GM19043 (cell line): Measurements from ENCODE around the gene INPP4A.

Experiments
- ATAC-seq: cut with Tn5 transposase; IDR thresholded peaks from one replicate; pipeline ENCODE4 v1.9.1; 2021; ENCODE audit warnings: low read depth; ENCODE audit not compliant: unreplicated experiment

Gene INPP4A

GRCh38 chr2:98472961-98473746, 28.5 kb downstream of the INPP4A start:
- no peak for ATAC-seq

DNA sequence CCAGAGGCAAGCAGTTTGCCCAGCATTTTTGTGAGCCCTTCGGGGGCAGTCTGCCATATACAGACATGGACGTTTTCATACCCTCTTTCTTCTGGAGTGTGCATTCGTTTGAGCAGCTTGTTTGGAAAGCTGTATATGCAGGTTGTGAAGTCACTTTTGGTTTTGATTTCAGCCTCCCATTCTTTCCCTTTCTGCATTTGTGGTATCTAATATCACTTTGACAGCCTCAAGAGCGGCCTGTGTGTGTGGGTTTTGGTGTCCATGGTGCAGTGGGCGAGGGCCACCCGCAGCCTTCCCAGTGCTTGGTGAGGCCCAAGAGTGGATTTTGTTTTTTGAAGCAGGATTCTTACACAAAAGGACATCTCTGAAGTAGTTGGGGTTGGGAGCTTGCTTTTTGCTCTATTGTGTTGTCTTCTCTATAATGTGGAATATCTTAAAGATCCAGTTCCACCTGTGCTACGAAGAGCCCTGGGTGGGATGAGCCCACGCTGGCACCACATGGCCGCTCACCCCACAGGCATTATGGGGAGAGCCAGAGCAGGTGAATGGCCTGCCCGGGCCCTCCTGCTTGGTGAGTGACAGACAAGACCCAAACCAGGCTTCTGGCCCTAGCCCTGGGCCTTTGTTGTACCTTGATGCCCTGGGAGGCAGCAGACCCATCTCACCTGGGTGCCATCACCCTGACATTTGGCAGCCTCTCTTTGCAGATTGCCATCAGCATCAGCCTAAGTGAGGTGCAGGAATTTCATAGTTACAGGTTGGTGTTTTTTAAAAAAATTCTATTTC, 29.5 kb downstream of the INPP4A start:
- ATAC-seq = peak; percentile 44

DNA sequence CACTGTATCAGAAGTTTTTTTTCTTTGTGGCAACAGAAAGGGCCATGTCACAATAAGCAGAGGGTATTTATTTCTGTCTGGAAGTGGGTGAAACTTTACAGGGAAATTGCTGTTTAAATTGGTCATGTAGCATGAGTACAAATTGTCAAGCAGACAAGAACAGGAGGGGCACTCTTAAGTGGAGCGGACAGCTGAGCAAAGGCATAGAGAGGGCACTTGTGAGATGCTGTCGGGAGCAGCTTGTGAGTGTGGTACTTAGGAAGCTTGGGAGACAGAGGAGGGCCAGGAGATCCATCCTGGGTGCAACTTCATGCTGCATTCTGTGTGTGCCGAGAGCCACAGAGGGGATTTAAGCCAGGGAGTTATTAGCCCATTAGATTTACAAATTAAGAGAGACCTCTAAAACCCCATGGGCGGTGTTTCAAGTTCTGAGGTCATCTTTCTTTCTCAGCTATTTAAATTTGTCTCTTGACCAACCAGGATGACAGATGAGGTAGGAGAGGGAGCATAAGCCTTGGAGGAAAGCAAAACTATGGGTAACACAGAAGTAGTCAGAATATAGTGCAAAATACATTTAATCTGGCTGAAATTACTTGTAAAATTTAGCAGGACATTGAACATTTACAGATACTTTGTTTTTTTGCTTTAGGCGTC, 30.4 kb downstream of the INPP4A start:
- ATAC-seq = no peak

- no peak for ATAC-seq
Observed at GRCh38 chr2:98476192-98476868, 31.7 kb downstream of the INPP4A start.

DNA sequence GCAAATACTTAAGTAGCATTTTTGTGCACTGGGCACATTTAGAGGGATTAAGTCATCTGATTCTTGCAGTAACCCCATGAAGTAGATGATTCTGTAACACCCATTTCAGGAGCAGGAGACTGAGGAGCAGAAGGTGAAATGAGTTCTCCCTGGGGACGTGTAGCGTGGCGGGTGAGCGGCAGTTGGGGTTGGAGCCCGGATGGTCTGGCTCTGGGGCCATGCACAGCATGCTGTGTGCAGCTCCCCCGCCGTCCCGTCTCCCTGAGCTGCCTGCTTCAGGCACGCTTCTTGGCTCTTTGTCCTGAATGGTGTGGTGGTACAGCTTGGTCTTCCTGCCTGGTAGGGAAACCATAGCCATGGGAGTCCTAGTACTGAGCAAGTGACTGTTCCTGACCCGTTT, 32.4 kb downstream of the INPP4A start:
- ATAC-seq = no peak

DNA sequence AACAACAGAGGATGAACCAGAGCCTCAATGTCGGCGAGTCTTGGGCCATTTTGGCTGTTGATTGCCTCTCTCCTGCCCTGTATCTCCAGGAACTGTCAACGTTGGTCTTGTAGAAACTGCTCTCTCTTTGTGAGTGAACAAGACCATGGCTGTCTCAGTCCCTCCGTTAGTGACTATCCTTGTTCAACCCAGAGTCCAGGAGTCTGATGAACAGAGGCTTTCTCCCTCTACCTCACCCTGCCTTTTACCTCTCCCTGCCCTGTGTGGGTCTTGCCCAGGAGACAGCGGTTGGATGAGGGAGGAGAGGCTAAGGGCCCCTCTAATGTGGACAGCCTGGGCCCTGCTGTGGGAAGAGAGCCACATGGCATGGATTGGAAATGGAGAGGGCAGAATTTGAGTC, 32.8 kb downstream of the INPP4A start:
- ATAC-seq = no peak

GRCh38 chr2:98478088-98478551, 33.5 kb downstream of the INPP4A start:
- no peak for ATAC-seq

GRCh38 chr2:98478907-98479306, 34.2 kb downstream of the INPP4A start:
- no peak for ATAC-seq

DNA sequence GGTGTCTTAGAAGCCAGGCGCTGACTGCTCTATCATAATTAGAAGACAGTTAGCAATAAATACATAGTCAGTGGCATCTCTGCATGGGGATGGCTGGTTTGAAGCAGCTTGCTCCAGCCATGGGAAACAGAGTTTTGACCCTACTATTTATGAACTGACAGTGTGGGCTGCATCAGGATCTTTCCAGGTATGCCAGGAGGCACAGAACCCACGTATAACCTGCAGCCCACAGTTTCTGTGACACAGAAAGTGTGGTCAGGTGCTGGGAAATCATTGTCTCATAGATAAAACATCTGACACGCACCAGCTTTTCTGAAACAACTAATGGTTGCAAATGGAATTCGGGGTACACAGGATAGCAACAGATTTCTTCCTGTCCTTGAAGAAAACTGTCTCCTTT, 34.7 kb downstream of the INPP4A start:
- ATAC-seq = no peak

- ATAC-seq = no peak
Observed at GRCh38 chr2:98479959-98480524, 35.4 kb downstream of the INPP4A start.

- no peak for ATAC-seq
Observed at GRCh38 chr2:98480598-98480997, 35.9 kb downstream of the INPP4A start.

GRCh38 chr2:98482362-98482761, 37.7 kb downstream of the INPP4A start:
- no peak for ATAC-seq

DNA sequence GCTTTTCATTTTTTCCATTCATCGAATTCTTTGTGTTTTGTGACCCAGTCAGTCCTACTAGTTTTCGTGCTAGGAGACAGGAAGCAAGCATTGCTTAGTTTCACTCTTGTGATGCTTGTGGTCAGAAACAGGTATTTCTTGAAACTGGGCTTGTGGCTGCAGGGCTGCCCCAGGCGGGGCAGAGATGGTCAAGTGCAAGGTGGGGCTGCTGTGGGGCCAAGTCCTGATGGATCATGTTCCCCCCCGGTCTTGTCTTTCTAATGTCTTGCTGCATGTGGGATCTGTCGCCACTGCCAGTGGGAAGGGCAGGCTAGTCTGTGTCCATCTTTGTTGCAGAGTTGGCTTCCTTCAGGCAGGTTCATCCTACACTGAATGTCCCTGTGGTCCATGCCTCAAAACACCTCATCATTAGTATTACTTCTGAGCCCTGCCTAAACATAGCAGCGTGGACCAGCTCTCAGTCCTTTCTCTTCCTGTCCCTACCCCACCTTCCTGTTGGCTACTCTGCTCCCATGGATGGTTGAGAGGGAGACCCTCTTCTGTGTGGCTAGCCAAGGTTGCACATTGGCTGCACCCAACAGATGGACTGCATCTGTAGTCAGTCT, 38.7 kb downstream of the INPP4A start:
- ATAC-seq = peak; percentile 63

- no peak for ATAC-seq
Observed at GRCh38 chr2:98484121-98484557, 39.5 kb downstream of the INPP4A start.

DNA sequence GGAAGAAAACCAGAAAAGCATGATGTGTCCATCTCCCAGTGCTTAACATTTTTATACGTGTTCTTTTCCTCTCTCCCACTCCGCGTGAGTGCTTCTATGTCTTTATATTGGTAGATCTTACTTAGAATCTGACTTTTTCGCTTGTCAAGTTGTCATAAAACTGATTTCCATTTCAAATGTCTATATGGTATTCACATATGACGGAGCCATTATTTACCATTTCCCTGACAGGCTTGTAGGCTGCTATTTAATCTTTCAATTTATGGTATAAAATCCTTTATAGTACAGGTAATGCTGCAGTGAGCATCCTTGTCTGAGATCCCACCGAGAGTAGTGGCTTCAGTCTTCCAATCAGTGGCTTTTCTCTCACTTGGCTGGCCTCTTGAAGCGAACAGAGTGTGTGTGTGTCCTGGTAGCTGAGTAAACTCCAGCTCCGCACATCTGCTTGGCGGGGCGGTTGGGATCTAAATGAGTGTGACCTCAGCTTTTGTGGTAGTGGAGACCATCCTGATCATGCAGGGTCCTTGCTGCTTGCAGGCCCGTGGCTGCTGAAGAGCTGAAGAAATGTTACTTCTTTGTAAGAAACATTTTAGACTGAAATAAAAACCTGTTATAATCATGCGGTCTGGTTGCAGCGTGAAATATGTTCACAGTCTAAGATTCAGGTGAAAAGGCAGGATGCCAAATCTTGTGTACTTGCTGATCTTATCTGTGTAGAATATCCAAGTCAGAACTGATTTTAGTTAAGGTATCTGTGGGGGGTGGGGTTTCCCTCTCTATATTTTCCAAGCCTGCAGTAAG, 40.2 kb downstream of the INPP4A start:
- no peak for ATAC-seq

- ATAC-seq = no peak
Observed at GRCh38 chr2:98485453-98485755, 40.7 kb downstream of the INPP4A start.

DNA sequence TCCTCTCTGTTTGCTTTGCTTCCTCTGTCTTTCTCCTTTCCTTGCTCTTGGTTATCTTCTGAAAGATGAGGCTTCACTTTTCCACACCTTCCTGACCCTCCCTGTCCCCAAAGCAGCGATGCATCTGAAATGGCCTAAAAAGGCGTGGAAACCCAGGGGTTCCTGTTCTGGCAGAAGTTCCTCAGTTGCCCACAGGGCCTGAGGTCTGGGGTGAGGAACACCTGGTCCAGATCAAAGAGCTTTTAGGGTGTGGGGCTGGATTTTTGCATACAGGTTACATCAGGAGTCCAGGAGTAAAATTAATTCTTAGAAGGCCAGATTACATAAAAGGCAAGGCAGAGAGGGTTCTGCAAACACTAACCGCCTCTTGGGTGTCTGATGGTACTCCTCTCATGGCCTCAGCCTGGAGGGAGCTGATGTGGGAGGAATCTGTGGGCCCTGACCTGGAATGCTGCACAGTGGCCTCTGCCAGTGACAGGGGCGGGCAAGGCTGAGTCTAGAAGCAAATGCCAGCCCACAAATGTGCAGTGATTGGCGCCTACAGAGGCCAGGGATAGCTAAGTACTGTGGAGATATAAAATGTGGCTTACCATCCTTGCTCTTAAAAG, 41.8 kb downstream of the INPP4A start:
- ATAC-seq = no peak

- ATAC-seq = no peak
Observed at GRCh38 chr2:98487101-98487805, 42.6 kb downstream of the INPP4A start.
